Erythroblast (primary cell): ENCODE results near the gene USP33.
"Not testable (repeated sequence)": the region's sequence is repeated elsewhere in the genome, so short reads cannot be mapped to it uniquely, and the experiment has no call there.

Source experiments
- DNase-seq, 2 experiments: peaks; one replicate each; lab custom pipeline; 2025; lab: John Stamatoyannopoulos, UW
- GATA1 ChIP-seq: IDR thresholded peaks from 2 replicates; pipeline ENCODE4 v1.6.1; 2011; ENCODE audit warnings: low read depth, mild to moderate bottlenecking, control low read depth, low read length, moderate library complexity
- POLR2A ChIP-seq: IDR thresholded peaks from 2 replicates; pipeline ENCODE4 v1.6.1; 2011; ENCODE audit warnings: mild to moderate bottlenecking, low read length

USP33 gene

DNA sequence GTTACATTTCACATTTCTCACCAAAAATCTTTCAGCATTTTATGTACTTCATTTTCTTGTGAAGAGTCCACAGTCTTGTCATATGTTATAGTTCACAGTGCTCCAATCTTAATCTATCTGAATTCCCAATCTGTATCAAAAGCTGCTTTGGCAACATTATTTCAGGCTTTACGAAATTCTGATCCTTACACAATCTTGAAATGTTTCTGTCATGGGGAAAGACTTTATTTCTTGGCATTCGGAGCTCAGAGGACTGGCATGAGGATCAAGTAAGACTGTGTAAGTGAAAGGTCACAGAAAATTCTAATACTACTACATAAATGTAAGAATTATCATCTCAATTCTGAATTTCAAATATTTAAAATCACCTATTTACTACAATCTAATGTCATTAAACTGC lies 2.0 kb downstream of the USP33 start:
- TF ChIP-seq GATA1 (no peak), POLR2A (no peak)
- DNase-seq, result peak in 1 of 2 experiments; percentile 40

DNA sequence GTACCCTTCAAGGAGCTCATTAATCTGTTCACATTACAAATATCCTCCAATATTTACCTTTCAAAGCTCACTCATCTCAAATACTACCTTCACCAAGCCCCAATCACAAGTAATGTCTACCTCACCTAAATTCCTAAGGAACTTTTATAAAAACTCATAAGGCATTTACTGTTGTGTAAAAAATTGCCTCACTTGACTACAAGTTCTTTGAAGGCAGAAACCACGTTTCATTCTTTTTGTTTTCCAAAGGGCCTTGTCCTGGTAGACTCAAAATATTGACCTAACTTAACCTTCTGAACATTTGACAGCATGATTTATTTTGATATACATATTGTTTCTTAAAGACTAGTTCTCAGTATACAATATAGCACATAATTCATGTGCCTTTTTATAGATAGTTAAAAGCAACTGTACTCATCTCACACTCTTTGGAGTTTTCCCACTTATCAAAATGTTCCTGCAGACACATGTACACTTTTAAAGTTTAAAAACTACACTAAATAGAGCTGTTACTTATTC lies 2.5 kb downstream of the USP33 start:
- peak in 1 of 2 experiments; percentile 21 for DNase-seq
- TF ChIP-seq POLR2A (no peak), GATA1 (no peak)

DNA sequence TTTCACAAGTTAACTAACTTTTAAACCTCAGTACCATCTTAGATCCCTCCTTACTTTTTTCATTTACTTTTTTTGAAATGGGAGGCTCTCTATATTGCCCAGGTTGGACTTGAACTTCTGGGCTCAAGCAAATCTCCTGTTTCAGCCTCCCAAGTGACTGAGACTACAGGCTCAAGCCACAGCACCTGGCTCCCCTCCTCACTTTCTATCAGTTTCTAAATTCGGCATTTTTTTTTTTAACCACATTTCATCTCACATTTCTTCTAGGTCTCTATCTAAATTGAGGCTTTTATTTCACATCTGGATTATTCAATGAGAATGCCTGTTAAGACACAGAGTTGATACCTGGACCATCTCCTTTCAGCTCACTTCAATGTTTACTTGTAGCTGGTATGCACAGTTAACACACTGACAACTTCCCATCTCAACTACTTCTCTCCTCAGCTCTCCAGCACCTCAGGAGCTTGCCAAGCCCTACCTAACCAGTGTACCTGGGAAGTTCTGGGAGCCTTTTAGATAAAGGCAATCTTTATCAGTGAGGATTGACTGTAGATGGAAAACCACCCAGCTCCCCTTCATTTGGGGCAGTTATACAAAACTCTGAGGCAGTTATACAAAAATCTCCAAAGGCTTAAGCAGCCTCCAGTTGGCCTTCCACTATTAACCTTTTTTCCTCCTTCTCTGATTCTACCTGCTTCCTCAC lies 3.4 kb downstream of the USP33 start:
- TF ChIP-seq GATA1 (no peak), POLR2A (no peak)
- no peak for DNase-seq

DNA sequence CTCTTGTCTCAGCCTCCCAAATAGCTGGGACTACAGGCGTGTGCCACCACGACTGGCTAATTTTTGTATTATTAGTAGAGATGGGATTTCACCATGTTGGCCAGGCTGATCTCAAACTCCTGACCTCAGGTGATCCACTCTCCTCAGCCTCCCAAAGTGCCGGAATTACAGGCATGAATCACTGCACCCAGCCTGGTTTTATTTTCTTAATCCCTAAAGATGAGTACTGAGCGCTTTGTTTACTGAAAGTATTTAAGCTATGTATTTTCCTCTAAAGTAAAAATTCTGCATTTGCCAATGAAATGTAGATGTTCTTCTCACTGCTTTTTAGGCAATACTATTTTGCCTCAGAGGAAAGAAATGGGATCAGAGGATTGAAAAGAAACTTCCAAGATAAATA lies 10.2 kb downstream of the USP33 start:
- DNase-seq, result not testable (repeated sequence)

DNA sequence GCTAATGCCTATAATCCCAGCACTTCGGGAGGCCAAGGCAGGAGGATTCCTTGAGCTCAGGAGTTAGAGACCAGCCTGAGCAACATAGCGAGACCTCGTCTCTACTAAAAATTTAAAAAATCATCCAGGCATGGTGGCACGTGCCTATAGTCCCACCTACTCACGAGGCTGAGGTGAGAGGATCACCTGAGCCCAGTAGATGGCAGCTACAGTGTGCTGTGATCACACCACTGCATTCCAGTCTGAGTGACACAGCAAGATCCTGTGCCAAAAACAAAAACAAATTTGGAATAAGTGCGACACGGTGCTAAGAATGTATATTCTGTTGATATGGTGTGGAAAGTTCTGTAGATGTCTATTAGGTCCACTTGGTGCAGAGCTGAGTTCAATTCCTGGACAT lies 15.1 kb downstream of the USP33 start:
- TF ChIP-seq POLR2A (no peak), GATA1 (no peak)
- DNase-seq, result peak in 1 of 2 experiments; percentile 9

DNA sequence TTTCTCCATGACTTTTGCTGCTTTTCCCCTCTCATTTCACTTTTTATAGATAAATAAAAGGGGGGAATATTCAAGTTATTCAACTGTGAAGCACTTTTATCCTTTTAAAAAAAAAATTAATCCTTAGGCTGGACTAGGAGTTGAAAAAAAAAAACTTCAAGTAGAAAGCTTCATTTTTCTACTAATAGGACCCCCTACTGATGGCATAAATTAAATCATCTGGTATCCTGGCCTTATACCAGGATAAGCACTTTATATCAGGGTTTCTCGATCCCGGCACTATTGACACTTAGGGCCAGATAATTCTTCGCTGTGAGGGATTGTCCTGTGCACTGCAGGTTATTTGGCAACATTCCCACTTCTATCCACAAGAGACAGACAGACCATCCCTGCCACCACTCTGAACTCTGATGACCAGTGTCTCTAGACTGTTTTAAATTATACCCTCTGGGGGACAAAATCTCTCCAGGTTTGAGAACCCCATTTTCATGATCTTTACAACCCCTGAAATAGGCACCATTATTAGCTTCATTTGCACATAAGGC lies 17.6 kb downstream of the USP33 start:
- no peak for TF ChIP-seq POLR2A
- TF ChIP-seq GATA1, result no peak
- DNase-seq, result no peak

DNA sequence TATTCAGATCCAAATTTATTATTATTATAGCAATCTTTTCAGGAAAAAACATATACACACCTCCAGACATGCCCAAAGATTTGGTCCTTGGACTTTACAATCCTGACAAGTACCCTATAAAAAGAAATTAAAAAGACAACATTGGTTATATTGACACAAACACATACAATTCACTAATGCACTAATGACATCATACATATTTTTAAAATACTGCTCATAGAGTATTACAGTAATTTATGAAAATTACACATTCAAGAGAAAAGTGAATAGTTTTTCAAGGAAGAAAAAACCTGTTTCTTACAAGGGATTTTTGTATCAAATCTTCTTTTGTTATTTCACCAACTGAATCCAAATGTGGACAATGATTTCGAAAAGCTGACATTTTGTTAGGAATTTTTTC lies 18.3 kb downstream of the USP33 start:
- TF ChIP-seq GATA1, result no peak
- TF ChIP-seq POLR2A, result no peak
- no peak for DNase-seq

DNA sequence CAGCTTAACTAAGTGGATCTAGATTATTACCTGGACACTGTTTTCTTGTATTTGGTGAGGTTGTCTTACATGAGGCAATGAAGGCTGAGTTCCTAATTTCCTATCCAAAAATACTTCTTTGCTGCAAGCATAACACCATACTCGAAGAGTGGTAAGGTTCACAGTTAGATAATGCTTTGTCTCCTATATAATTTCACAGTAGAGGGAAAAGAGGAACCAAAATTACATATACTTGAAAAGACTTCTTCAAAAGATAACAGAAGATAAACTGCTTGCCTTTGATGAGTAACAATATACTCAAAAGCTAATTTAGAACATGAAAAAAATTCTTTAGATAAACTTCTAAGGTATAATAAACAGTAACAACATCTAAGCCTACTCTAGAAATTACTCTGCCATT lies 20.4 kb downstream of the USP33 start:
- DNase-seq, result no peak
- no peak for TF ChIP-seq GATA1
- TF ChIP-seq POLR2A, result no peak

DNA sequence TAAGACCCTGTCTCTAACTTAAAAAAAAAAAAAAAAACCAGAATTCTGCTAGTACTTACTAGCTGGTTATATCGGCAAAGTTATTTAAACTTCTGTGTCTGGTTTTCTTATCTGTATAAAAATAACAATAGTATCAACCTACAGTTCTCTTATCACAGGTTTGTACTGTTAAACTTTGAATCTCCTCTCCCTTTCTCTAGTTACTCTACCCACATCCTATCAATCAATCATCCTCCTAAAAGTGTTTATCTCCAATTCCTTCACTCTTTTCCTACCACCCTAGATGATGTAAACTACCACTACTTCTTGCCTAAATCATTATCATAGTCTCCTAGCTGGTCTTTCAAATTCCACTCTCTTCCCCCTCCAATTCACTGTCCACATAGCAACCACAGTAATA lies 27.6 kb downstream of the USP33 start:
- DNase-seq, result no peak
- TF ChIP-seq POLR2A (no peak), GATA1 (no peak)

DNA sequence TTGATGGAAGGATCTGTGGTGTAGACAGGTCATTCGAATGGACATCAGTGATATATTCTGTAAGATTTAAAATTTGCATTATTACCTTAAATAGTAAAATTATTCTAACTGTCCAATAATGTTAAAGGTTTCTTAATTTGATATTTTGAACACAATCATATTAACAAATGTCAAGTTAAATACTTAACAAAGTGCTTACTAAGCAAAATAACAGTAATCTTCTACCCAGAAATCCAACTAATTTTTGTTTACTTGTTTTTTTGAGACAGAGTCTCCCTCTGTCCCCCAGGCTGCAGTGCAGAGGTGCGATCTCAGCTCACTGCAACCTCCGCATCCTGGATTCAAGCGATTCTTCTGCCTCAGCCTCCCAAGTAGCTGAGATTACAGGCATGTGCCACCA lies 33.9 kb downstream of the USP33 start:
- DNase-seq, result no peak
- no peak for TF ChIP-seq POLR2A
- TF ChIP-seq GATA1, result no peak

DNA sequence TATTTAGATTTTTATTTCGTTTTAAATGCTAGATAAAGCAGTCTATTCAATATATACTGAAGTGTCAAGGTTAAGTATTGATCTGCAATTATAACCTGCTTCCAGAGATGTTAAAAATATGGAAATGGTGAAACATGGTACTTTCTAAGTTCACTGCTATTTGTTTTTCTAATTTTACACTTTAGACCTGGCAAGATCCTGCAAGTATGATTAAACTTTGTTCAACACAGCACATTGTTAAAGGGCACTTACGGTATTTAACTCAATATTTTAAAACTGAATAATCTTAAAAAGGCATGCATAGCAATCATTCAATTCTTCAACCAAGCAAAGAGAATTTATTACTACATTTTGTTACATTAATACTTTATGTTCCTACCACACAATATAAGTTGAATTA lies 41.5 kb downstream of the USP33 start:
- DNase-seq, result no peak
- TF ChIP-seq POLR2A (no peak), GATA1 (no peak)

DNA sequence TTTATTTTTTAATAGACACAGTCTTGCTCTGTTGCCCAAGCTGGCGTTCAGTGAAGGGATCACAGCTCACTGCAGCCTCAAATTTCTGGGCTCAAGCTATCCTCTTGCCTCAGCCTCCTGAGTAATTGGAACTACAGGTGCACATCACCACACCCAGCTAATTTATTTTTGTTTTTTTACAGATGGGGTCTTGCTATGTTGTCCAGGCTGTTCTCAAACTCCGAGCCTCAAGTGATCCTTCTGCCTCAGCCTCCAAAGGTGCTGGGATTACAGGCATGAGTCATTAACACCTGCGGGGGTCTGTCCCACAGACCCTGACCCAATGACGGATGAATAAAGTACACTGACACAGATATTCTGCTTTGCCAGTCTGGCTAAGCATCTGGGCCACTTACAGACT lies 43.6 kb downstream of the USP33 start:
- DNase-seq, result no peak
- TF ChIP-seq POLR2A (no peak), GATA1 (no peak)

DNA sequence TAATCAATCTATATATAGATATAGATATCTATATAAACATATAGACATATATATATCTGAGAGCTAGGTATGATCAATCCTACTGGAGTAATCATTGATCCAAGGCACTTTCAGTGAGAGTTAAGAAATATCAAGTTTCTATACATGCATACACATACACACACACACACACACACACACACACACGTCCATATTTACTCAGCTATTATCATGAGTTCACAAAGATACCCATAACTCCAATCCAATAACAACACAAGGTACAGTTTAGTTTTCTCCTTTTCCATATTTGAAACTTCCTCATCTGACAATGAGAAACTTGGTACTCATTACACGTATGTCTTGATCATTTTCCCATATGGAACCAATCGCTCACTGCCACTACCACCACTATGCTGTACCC lies 49.9 kb downstream of the USP33 start:
- TF ChIP-seq POLR2A (no peak), GATA1 (no peak)
- DNase-seq, result no peak

DNA sequence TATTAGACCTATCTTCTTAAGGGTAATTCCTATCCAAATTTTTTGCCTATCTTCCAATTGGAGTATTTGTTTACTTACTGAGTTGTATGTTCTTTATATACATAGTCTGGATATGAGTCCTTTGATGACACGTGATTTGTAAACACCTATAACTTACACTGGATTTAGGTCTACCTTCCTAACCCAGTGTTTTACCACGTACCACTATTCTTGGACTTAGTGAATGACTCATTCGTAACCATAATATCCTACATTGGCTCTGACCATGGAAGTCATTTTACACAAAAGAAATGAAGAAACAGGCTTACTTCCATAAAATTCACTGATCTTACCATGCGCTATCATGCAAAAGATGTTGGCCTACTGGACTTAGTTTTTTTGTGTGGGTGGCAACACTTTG lies 53.3 kb downstream of the USP33 start:
- TF ChIP-seq POLR2A, result no peak
- TF ChIP-seq GATA1, result no peak
- DNase-seq, result no peak

DNA sequence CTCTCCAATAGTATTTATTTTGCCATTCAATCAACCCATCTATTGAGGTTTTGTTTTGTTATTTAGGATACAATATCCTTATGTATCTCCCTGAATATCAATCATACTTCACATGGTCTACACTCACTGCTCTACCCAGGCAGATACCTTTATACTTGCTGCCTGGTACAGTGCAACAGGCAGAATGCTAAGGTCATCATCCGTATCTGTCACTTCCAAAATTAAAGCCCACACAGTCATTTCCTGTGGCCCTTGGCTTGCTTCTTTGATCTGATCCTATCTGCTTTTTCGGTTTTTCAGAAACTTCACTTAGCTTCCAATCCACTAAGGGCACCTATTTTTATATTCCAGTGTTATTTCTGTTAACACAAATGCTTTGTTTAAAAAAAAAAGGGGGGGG lies 54.9 kb downstream of the USP33 start:
- DNase-seq, result no peak
- TF ChIP-seq POLR2A (no peak), GATA1 (no peak)

DNA sequence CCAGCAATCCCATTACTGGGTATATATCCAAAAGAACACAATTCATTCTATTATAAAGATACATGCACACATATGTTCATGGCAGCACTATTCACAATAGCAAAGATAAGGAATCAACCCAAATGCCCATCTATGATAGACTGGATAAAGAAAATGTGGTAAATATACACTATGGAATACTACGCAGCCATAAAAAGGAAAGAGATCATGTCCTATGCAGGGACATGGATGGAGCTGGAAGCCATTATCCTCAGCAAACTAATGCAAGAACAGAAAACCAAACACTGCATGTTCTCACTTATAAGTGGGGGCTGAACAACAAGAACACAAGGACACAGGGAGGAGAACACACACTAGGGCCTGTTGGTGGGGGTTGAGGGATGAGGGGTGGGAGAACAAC lies 60.0 kb downstream of the USP33 start:
- DNase-seq, result not testable (repeated sequence)

DNA sequence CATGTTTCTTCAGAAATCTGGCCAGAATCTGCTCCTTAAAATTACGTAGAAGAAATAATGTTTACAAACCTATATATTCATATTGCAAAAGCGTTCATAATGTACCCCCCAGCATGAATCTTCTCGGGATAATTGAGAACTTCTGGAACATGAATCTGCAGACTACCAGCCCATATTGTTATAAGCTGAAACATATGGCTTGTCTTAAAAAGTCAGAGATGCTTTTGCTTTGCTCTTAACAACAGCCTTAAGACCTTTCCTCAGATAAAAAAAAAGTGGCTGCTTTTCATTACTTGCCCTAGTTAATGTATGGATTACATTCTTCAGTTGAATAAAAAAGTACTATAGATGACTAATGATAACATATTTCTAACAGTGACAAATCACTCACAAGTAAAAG lies 62.2 kb downstream of the USP33 start:
- no peak for TF ChIP-seq GATA1
- TF ChIP-seq POLR2A, result no peak
- no peak for DNase-seq
